Vagina (tissue), 2 donors: ENCODE measurements around the gene PHACTR2. TPM values are rescaled to one million over a fixed set of nuclear protein-coding genes. Genes with fewer than 3 reads are reported as not detected.
"Not testable (repeated sequence)": the region's sequence is repeated elsewhere in the genome, so short reads cannot be mapped to it uniquely, and the experiment has no call there.

Experiments used
- DNase-seq, 2 donors: peaks; one replicate each; pipeline ENCODE4 v3.0.0-alpha.2; 2017; ENCODE audit errors: extremely low spot score in 2 of 2
- H3K27ac ChIP-seq: fragments of 200-600 bp; sonication (generic); one replicate; pipeline ENCODE4 v1.5.1; 2019
- H3K27me3 ChIP-seq: fragments of 200-600 bp; sonication (generic); one replicate; pipeline ENCODE4 v1.5.1; 2019
- H3K36me3 ChIP-seq, 2 donors: fragments of 200-600 bp; sonication (generic); one replicate each; pipeline ENCODE4 v1.5.1; 2017 to 2019
- H3K4me1 ChIP-seq: fragments of 200-600 bp; sonication (generic); one replicate; pipeline ENCODE4 v1.5.1; 2019
- H3K4me3 ChIP-seq, 2 donors: fragments of 200-600 bp; sonication (generic); 1 replicate in 1 of 2; 2 replicates in 1 of 2; pipeline ENCODE4 v1.5.1; 2016 to 2019
- H3K9me3 ChIP-seq: fragments of 200-600 bp; sonication (generic); one replicate; pipeline ENCODE4 v1.5.1; 2019
- CTCF ChIP-seq, 3 experiments: fragments of 450-650 bp in 2 of 3; fragments of 200-600 bp in 1 of 3; sonication (generic) in 1 of 3; IDR thresholded peaks; one replicate each; pipeline ENCODE4 v1.5.1; 2017 to 2019; ENCODE audit warnings: antibody characterized with exemption in 3 of 3, mild to moderate bottlenecking in 2 of 3, moderate library complexity in 2 of 3
- POLR2A ChIP-seq, 2 donors: fragments of 450-650 bp; IDR thresholded peaks; one replicate each; pipeline ENCODE4 v1.6.1; 2017; ENCODE audit warnings: antibody characterized with exemption in 2 of 2, mild to moderate bottlenecking in 2 of 2, moderate library complexity in 2 of 2
- POLR2AphosphoS5 ChIP-seq, 2 donors: sonication (generic); formaldehyde crosslinking; IDR thresholded peaks; one replicate each; pipeline ENCODE4 v1.9.0; 2017; ENCODE audit warnings: antibody characterized with exemption in 2 of 2, mild to moderate bottlenecking in 2 of 2, low read depth in 1 of 2; ENCODE audit not compliant: insufficient read depth in 1 of 2
- intact Hi-C: fragments of 100-400 bp; cut with DNase I; formaldehyde crosslinking; loops from one replicate; pipeline ENCODE4 v1.15.1; 2023
- total RNA-seq: library from RNA; depleted of rRNA; stranded (reverse); fragments of >200 nt; gene quantifications from one replicate; pipeline ENCODE4 v1.2.3, GENCODE V29; 2016

Gene PHACTR2
- total RNA-seq, 1 donor from 2014 or later, result 61.6 TPM

GRCh38 chr6:143637691-143638090 is 40.1 kb upstream of the PHACTR2 start:
- Histone ChIP-seq H3K27me3 (no peaks in the 10 kb centered on the region), H3K36me3 (no peaks in the 10 kb centered on the region), H3K27ac (no peak overlapping the region), H3K4me1 (no peaks in the 10 kb centered on the region), H3K9me3 (no peaks in the 10 kb centered on the region), H3K4me3 (no peak overlapping the region)
- no peak for TF ChIP-seq CTCF (IDR thresholded peaks at IDR 0.05)
- TF ChIP-seq POLR2A (IDR thresholded peaks at IDR 0.05), result no peak
- TF ChIP-seq POLR2AphosphoS5 (IDR thresholded peaks at IDR 0.05; ENCODE audit: insufficient read depth in 1 of 2, low read depth in 1 of 2), result no peak
- intact Hi-C loops, result no loop called here
- no peak for DNase-seq

DNA sequence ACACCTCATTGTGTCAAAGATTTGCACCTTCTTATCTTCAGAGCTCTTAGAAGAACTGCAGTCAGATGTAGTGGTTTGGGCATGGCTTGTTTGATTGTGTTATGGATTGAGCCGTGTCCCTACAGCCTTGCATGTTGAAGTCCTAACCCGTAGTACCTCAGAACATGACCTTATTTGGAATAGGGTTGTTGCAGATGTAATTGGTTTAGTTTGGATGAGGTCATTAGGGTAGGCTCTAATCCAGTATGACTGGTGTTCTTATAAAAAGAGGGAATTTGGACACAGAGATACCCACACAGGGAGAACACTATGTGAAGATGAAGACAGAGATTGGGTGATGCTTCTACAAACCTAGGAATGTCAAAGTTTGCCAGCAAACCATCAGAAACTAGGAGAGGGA is 35.4 kb upstream of the PHACTR2 start:
- DNase-seq, result no peak
- Histone ChIP-seq H3K36me3 (no peaks in the 10 kb centered on the region), H3K4me1 (no peaks in the 10 kb centered on the region), H3K9me3 (no peaks in the 10 kb centered on the region), H3K4me3 (no peak overlapping the region), H3K27ac (no peak overlapping the region), H3K27me3 (no peaks in the 10 kb centered on the region)
- intact Hi-C loops, result no loop called here
- TF ChIP-seq CTCF (IDR thresholded peaks at IDR 0.05) (no peak), POLR2A (IDR thresholded peaks at IDR 0.05) (no peak), POLR2AphosphoS5 (IDR thresholded peaks at IDR 0.05; ENCODE audit: insufficient read depth in 1 of 2, low read depth in 1 of 2) (no peak)

DNA sequence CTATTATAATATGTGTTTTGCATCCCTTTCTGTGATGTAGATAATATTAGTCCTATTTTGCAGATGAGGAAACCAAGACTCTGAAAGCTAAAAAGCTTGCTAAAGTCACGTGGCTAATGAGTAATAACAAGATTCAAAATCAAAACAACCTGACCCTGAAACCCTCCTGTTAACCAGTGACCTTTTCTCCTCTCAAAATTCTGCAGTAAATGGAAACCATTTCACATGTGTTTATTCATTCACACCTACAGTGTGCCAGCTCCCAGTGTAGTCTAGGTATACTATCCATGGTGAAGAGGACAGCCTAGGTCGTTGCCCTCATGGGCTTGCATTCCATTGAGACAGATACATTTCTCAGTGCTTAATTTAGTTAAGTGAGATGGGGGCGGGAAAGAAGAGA is 30.6 kb upstream of the PHACTR2 start:
- Histone ChIP-seq H3K9me3 (no peaks in the 10 kb centered on the region), H3K36me3 (no peaks in the 10 kb centered on the region), H3K27me3 (no peaks in the 10 kb centered on the region), H3K4me1 (no peaks in the 10 kb centered on the region), H3K27ac (no peak overlapping the region), H3K4me3 (no peak overlapping the region)
- DNase-seq, result no peak
- intact Hi-C loops, result no loop called here
- TF ChIP-seq POLR2A (IDR thresholded peaks at IDR 0.05), result no peak
- TF ChIP-seq POLR2AphosphoS5 (IDR thresholded peaks at IDR 0.05; ENCODE audit: insufficient read depth in 1 of 2, low read depth in 1 of 2), result no peak
- no peak for TF ChIP-seq CTCF (IDR thresholded peaks at IDR 0.05)

DNA sequence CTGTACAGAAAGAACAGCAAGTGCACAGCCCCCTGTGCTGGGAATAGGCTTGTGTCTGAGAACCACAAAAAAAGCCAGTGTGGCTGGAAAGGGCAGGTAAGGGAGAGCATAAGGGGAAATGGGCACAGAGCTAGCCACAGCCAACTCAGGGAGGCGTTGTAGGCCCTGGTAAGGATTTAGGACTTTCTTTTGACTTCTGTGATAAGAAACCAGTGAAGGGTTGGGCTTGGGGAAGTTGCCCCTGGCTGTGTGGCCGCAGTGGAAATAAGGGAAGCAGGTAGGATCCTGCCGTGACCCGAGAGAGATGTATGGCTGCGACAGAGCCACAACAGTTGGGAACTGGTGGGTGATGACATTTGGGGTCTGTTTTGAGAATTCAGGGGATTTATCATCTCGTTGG is 30.0 kb upstream of the PHACTR2 start:
- DNase-seq, result no peak
- Histone ChIP-seq H3K9me3 (no peaks in the 10 kb centered on the region), H3K36me3 (no peaks in the 10 kb centered on the region), H3K27ac (no peak overlapping the region), H3K4me3 (no peak overlapping the region), H3K27me3 (no peaks in the 10 kb centered on the region), H3K4me1 (peaks cover 2% of the 10 kb centered on the region)
- TF ChIP-seq CTCF (IDR thresholded peaks at IDR 0.05) (no peak), POLR2A (IDR thresholded peaks at IDR 0.05) (no peak)
- intact Hi-C loops, result no loop called here

GRCh38 chr6:143649319-143649718 is 28.4 kb upstream of the PHACTR2 start:
- H3K4me1 ChIP-seq, H3K27ac ChIP-seq, H3K9me3 ChIP-seq, H3K4me3 ChIP-seq, H3K36me3 ChIP-seq, H3K27me3 ChIP-seq, intact Hi-C loops, DNase-seq: not testable (repeated sequence)

DNA sequence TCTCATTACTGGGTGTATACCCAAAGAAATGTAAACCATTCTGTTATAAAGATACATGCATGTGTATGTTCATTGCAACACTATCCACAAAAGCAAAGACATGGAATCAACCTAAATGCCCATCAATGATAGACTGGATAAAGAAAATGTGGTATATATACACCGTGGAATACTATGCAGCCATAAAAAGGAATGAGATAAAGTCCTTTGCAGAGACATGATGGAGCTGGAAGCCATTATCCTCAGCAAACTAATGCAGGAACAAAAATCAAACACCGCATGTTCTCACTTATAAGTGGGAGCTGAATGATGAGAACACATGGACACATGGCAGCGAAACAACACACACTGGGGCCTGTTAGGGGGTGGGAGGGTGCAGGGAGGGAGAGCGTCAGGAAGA is 26.4 kb upstream of the PHACTR2 start:
- H3K27me3 ChIP-seq, H3K36me3 ChIP-seq, DNase-seq, H3K9me3 ChIP-seq, H3K4me3 ChIP-seq, intact Hi-C loops, H3K27ac ChIP-seq, H3K4me1 ChIP-seq: not testable (repeated sequence)
